ENCODE results near the gene PHF14.

The PHF14 gene

GRCh38 chr7:11212080-11212711 is 238.5 kb downstream of the PHF14 start:
- peak; percentile 47 for DNase-seq

GRCh38 chr7:11212816-11213215 is 239.1 kb downstream of the PHF14 start:
- DNase-seq: no peak

- no peak for DNase-seq
These were observed 239.6 kb downstream of the PHF14 start for GRCh38 chr7:11213266-11213665.

- no peak for DNase-seq
These were observed 242.6 kb downstream of the PHF14 start for GRCh38 chr7:11216276-11216675.

GRCh38 chr7:11217848-11218565 is 244.3 kb downstream of the PHF14 start:
- DNase-seq: no peak
